Inferior parietal cortex (tissue), 1 donor: Measurements from ENCODE around the gene MRPL38.
"Not testable (repeated sequence)": the region's sequence is repeated elsewhere in the genome, so short reads cannot be mapped to it uniquely, and the experiment has no call there.

Experiments
- DNase-seq: peaks from one replicate; pipeline ENCODE4 v3.0.0-alpha.2; 2016; ENCODE audit errors: extremely low spot score

The MRPL38 gene

DNA sequence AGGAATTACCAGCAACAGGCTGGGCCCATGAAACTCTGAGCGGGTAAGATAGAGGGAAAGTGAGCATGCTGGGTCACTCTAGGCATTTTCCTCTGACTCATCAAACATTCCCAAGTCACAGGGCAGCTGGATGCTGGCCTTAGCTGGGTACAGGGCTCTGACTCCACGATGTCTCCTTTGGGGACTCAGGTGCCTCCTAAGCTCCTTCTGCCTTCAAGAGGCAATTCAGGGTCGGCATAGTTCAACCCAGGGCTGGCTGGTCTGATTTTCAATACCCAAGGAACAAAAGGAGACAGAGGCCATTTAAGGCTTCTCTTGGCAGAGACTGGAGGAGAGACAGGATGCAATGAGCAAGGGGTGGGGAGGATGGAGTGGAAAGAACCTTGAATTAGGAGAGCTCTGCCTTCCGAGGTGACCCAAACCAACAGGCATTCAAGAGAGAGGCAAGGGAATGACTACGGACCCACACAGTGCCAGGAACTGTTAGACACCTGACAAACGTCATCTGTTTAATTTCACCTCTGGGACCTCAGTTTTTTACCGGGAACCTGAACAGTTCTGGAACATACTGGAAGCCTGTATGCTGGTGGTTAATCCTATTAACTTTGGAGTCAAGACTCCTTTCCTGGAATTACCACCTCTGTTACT, 50.5 kb downstream of the MRPL38 start:
- DNase-seq, result no peak

DNA sequence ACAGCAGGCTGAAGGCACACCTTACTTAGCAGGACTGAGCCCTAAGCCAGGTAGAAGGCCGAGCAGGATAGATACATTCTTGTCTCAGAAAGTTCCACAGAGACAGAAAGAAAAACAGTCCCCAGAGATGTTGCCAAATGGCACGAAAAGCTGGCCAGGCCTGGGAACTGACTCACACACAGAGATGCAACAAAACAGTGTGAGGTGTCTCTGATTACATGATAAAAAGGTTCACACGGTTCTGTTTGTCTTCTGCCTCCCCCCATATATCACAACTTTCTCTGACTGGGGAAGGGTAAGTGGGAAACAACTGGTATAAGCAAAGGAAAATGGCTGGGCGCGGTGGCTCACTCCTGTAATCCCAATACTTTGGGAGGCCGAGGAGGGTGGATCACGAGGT, 51.3 kb downstream of the MRPL38 start:
- no peak for DNase-seq

DNA sequence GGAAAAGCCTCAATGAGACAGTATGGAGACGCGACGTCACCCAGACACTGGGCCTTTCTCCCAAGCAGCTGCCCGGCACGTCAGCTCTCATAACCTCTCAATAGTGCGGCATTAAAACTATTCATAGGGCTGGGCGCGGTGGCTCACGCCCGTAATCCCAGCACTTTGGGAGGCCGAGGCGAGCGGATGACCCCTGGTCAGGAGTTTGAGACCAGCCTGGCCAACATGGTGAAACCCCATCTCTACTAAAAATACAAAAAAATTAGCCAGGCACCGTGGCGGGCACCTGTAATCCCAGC, 53.0 kb downstream of the MRPL38 start:
- not testable (repeated sequence) for DNase-seq

DNA sequence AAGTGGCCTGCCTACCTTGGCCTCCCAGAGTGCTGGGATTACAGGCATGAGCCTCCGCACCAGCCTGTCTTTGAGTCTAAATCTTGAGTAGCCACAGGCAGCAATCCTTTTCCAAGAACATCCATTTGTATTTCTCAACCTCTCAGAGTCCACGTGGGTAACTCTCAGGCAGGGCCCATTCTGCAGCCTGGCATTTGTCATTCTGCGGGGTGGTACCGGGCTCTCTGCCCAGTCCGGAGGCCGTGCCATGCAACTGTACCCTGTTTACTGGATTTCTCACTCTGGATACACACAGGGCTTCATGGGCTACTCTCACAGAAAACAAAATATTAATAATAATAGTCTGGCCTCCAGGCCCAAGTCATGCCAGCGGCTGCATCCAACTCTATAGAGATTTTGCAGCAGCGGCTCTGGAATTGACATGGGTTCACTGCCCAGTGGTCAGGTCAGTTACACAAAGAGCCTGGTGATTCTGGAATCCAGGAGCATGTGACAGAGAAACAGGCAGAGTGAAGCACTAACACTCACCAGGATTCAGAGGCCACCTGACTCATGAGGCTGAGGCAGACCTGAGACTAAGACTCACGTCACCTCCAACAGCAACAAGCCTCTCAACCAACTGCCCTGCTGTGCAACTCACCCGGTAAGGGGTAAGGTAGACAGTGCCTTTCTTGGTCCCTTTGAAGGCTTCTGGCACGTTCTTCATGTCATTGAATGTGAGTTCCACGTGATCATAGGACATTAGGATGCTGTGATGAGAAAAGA, 53.6 kb downstream of the MRPL38 start:
- no peak for DNase-seq

DNA sequence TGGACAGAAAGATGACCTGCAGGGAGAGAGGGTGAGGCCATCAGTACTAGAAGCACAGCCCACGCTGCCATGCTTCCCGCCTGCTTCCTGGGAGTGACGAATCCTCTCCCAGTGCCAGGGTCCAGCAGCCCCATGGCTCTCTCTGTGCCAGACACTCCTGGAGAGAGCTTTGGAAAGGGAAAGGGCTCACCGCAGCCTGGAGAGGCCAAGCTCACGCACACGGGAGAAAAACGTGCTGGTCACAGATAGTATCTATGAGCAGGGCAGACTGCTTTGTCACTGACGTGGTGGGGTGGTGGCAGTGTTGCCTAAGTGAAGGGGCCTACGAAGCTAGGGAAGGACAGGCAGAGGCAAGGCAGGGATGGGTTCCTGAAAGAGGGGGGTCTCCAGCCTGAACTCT, 55.0 kb downstream of the MRPL38 start:
- no peak for DNase-seq

DNA sequence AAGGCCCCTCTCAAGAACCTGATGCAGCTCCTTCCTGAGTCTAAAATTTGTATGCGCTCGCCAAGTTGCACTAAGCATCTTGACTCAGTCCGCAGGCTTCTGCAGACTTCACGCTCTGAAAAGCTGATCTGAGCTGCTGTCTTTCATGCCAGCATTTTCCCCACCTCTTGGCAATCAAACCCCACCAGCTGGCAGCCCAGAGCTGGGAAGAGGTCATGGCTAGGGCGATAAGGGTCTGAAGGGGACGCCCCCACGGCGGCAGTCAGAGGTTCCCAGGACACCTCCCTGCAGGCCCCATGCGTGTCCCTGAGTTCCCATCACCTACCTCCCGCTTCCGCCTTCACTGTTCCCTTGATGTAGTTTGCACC, 55.4 kb downstream of the MRPL38 start:
- DNase-seq, result no peak
